GM12875 (cell line): ENCODE results near the gene SMG6.
"Not testable (repeated sequence)": the region's sequence is repeated elsewhere in the genome, so short reads cannot be mapped to it uniquely, and the experiment has no call there.

ENCODE experiments used
- H3K4me3 ChIP-seq: one replicate; pipeline ENCODE4 v1.5.1; 2011; ENCODE audit warnings: low read depth, low read length, control low read depth
- CTCF ChIP-seq: IDR thresholded peaks from 2 replicates; pipeline ENCODE4 v1.5.1; 2011; ENCODE audit warnings: low read depth, mild to moderate bottlenecking, control low read depth, inconsistent platforms, low read length, moderate library complexity, borderline replicate concordance; ENCODE audit not compliant: insufficient read depth

The SMG6 gene

DNA sequence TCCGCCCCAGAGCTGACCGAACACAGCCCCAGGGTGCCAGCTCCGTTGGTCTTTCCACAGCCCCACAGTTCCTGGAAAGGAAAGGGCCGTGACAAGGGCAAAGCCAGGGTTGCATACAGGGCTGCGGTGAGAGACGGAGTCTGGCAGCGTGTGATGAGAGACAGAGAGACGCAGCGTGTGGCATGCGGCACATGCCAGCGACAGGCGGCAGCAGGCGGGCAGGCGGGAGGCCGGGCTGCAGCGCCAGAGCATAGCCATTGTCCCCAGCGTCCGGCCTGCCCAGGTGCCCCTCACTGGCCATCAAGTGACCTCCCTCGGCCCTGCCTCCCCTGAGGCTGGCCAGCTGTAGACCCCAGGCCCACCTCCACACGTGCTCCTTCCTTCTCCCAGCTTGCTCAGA is 287.1 kb downstream of the SMG6 start:
- TF ChIP-seq CTCF, result no peak
- no peak overlapping the region for H3K4me3 ChIP-seq

- no peak for TF ChIP-seq CTCF
- no peak overlapping the region for H3K4me3 ChIP-seq
These were observed 288.3 kb downstream of the SMG6 start for GRCh38 chr17:2015314-2015713.

GRCh38 chr17:2013994-2014317 is 289.6 kb downstream of the SMG6 start:
- no peak for TF ChIP-seq CTCF

DNA sequence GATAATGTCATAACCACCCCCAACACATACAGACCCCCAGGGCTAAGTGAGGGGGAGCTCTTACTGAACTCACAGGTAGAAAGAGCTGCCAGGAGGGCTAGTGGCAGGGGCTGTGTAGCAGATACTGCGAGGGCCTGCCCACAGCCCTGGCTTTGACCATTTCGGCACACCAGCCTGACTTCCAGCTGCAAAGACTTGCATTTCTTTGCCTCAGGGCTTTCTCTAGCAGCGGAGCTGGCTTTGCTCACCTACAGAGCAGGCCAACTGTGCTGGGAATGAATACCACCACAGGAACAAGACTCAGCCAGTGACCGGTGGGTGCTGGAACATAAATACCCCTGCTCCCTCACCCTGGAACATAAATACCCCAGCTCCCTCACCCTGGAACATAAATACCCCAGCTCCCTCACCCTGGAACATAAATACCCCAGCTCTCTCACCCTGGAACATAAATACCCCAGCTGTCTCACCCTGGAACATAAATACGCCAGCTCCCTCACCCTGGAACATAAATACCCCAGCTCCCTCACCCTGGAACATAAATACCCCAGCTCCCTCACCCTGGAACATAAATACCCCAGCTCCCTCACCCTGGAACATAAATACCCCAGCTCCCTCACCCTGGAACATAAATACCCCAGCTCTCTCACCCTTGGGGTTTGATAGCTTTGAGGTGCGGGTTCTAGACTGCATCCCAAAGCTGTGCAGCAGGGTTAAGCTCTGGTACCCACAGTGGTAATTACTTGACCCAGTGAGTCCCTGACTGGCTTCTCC is 290.2 kb downstream of the SMG6 start:
- H3K4me3 ChIP-seq, result not testable (repeated sequence)

More at GRCh38 chr17:2013994-2014317, 289.6 kb downstream of the SMG6 start:
- H3K4me3 ChIP-seq, result no peak overlapping the region

- TF ChIP-seq CTCF, result no peak
- H3K4me3 ChIP-seq, result no peak overlapping the region
These were observed 291.1 kb downstream of the SMG6 start for GRCh38 chr17:2012499-2012898.

GRCh38 chr17:2011411-2012371 is 291.9 kb downstream of the SMG6 start:
- no peak for TF ChIP-seq CTCF
- no peak overlapping the region for H3K4me3 ChIP-seq
